Transverse colon (tissue), 4 donors: ENCODE data around the gene HHIPL1.

Source experiments
- CTCF ChIP-seq, 5 experiments: fragments of 200-600 bp in 3 of 5; fragments of 450-650 bp in 2 of 5; sonication (generic) in 3 of 5; IDR thresholded peaks; 1 replicate in 2 of 5; 2 replicates in 3 of 5; pipeline ENCODE4 v1.5.1; 2016 to 2017; ENCODE audit warnings: antibody characterized with exemption in 5 of 5, inconsistent platforms in 3 of 5, mild to moderate bottlenecking in 2 of 5, moderate library complexity in 1 of 5
- POLR2AphosphoS5 ChIP-seq, 3 donors: sonication (generic); formaldehyde crosslinking; IDR thresholded peaks; one replicate each; pipeline ENCODE4 v1.6.1; 2016; ENCODE audit warnings: antibody characterized with exemption in 3 of 3

- TF ChIP-seq CTCF (IDR thresholded peaks at IDR 0.05) (no peak), POLR2AphosphoS5 (IDR thresholded peaks at IDR 0.05) (peak in 2 of 3 donors; percentile 45 to 51)
Observed at GRCh38 chr14:99596071-99596627, 48.8 kb upstream of the HHIPL1 start.
